Measurements from ENCODE around the gene CAPN5. TPM values are rescaled to one million over a fixed set of nuclear protein-coding genes. Genes with fewer than 3 reads are reported as not detected.

The CAPN5 gene
- total RNA-seq, 1 donor from 2014 or later: 7.4 TPM

- Mint-ChIP-seq H3K4me3 (no peak overlapping the region), H3K9me3 (no peaks in the 10 kb centered on the region), H3K36me3 (no peaks in the 10 kb centered on the region), H3K27ac (no peak overlapping the region), H3K27me3 (ENCODE audit: insufficient read depth, low read depth) (peaks cover 9% of the 10 kb centered on the region), H3K4me1 (peaks cover 30% of the 10 kb centered on the region)
- TF ChIP-seq, protein P1, sequence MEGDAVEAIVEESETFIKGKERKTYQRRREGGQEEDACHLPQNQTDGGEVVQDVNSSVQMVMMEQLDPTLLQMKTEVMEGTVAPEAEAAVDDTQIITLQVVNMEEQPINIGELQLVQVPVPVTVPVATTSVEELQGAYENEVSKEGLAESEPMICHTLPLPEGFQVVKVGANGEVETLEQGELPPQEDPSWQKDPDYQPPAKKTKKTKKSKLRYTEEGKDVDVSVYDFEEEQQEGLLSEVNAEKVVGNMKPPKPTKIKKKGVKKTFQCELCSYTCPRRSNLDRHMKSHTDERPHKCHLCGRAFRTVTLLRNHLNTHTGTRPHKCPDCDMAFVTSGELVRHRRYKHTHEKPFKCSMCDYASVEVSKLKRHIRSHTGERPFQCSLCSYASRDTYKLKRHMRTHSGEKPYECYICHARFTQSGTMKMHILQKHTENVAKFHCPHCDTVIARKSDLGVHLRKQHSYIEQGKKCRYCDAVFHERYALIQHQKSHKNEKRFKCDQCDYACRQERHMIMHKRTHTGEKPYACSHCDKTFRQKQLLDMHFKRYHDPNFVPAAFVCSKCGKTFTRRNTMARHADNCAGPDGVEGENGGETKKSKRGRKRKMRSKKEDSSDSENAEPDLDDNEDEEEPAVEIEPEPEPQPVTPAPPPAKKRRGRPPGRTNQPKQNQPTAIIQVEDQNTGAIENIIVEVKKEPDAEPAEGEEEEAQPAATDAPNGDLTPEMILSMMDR (IDR thresholded peaks at IDR 0.05): no peak
- TF ChIP-seq EZH2phosphoT487 (IDR thresholded peaks at IDR 0.05): no peak
- TF ChIP-seq EZH2 (IDR thresholded peaks at IDR 0.05): no peak
- H3K4me3 ChIP-seq: no peak overlapping the region
- no peaks in the 10 kb centered on the region for H3K79me2 ChIP-seq (ENCODE audit: low read depth)
- peaks cover 9% of the 10 kb centered on the region for H3K4me1 ChIP-seq
- H3K36me3 ChIP-seq: no peaks in the 10 kb centered on the region
- no peak overlapping the region for H3K4me2 ChIP-seq
- H3K27ac ChIP-seq: no peak overlapping the region
- H3K9ac ChIP-seq: no peak overlapping the region
- H3K27me3 ChIP-seq: no peaks in the 10 kb centered on the region
- H4K20me1 ChIP-seq (ENCODE audit: low read depth): no peaks in the 10 kb centered on the region
- no peak for DNase-seq (ENCODE audit: low spot score)
- peaks cover 5% of the 10 kb centered on the region for H3F3A ChIP-seq (ENCODE audit: low read depth)
- H3K9me3 ChIP-seq (ENCODE audit: low read depth): no peaks in the 10 kb centered on the region
- peak overlapping the region; percentile 95 for H2AFZ ChIP-seq (replicated peaks)
Observed at GRCh38 chr11:77126156-77126775, 59.5 kb downstream of the CAPN5 start.

GRCh38 chr11:77126861-77127234, 60.1 kb downstream of the CAPN5 start:
- H3K4me3 Mint-ChIP-seq: no peak overlapping the region
- H3K4me3 ChIP-seq: peak overlapping the region; percentile 55

GRCh38 chr11:77127235-77127911, 60.6 kb downstream of the CAPN5 start:
- DNase-seq (ENCODE audit: low spot score): peak; percentile 76
- H3K27ac ChIP-seq: no peak overlapping the region
- no peaks in the 10 kb centered on the region for H3K36me3 ChIP-seq
- Mint-ChIP-seq H3K9me3 (no peaks in the 10 kb centered on the region), H3K27me3 (ENCODE audit: insufficient read depth, low read depth) (peaks cover 7% of the 10 kb centered on the region), H3K27ac (peak overlapping the region; percentile 94), H3K36me3 (no peaks in the 10 kb centered on the region), H3K4me1 (peaks cover 31% of the 10 kb centered on the region), H3K4me3 (peak overlapping the region; percentile 77)
- H4K20me1 ChIP-seq (ENCODE audit: low read depth): no peaks in the 10 kb centered on the region
- no peak overlapping the region for H3K9ac ChIP-seq
- no peaks in the 10 kb centered on the region for H3K9me3 ChIP-seq (ENCODE audit: low read depth)
- no peak for TF ChIP-seq EZH2phosphoT487 (IDR thresholded peaks at IDR 0.05)
- TF ChIP-seq, protein P1 (IDR thresholded peaks at IDR 0.05): peak; percentile 100
- peak overlapping the region; percentile 55 for H3K4me3 ChIP-seq
- peaks cover 5% of the 10 kb centered on the region for H3F3A ChIP-seq (ENCODE audit: low read depth)
- no peaks in the 10 kb centered on the region for H3K79me2 ChIP-seq (ENCODE audit: low read depth)
- peaks cover 9% of the 10 kb centered on the region for H3K4me1 ChIP-seq
- H3K4me2 ChIP-seq: peak overlapping the region; percentile 92
- H3K27me3 ChIP-seq: no peaks in the 10 kb centered on the region
- H2AFZ ChIP-seq (replicated peaks): peak overlapping the region; percentile 95

More at GRCh38 chr11:77126861-77127234, 60.1 kb downstream of the CAPN5 start:
- Mint-ChIP-seq H3K36me3 (no peaks in the 10 kb centered on the region), H3K27ac (peak overlapping the region; percentile 74), H3K4me1 (peaks cover 31% of the 10 kb centered on the region), H3K27me3 (ENCODE audit: insufficient read depth, low read depth) (peaks cover 10% of the 10 kb centered on the region), H3K9me3 (no peaks in the 10 kb centered on the region)
- Histone ChIP-seq H3K9ac (no peak overlapping the region), H3K36me3 (no peaks in the 10 kb centered on the region), H3K27me3 (no peaks in the 10 kb centered on the region), H3K4me1 (peaks cover 9% of the 10 kb centered on the region), H3K79me2 (ENCODE audit: low read depth) (no peaks in the 10 kb centered on the region), H4K20me1 (ENCODE audit: low read depth) (no peaks in the 10 kb centered on the region), H3K4me2 (peak overlapping the region; percentile 92), H3K9me3 (ENCODE audit: low read depth) (no peaks in the 10 kb centered on the region), H2AFZ (replicated peaks) (peak overlapping the region; percentile 95), H3F3A (ENCODE audit: low read depth) (peaks cover 5% of the 10 kb centered on the region), H3K27ac (no peak overlapping the region)
- TF ChIP-seq, protein P1 (IDR thresholded peaks at IDR 0.05): no peak
- DNase-seq (ENCODE audit: low spot score): peak; percentile 47

Measured in neural progenitor cell (in vitro differentiated cells).